Measurements from ENCODE around the gene RNF34. TPM values are rescaled to one million over a fixed set of nuclear protein-coding genes. Genes with fewer than 3 reads are reported as not detected.

RNF34 gene
- total RNA-seq, 2 experiments from 2014 or later: 60.6 to 63.1 TPM

DNA sequence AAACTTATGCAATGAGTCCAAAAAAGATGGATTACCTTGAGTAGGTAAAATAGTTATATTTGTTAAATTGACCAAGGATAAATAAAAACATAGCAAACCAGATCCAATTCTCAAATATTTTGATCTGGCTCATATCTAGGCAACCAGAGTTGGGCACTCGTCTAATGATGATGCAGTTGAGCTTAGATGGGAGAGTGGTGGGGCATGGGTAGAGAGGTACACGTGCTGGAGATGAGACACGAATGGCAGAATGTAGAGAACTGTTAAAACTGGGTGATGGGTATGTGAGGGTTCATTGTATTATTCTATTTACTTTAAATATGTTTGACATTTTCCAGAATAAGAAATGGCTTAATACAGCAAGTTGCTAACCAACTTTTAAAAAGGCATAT is 7.6 kb upstream of the RNF34 start:
- ATAC-seq (ENCODE audit: poor library complexity) (no peak), DNase-seq (no peak)
- Histone ChIP-seq H3K4me1 (ENCODE audit: insufficient read depth, low read length) (peaks cover 7% of the 10 kb centered on the region), H3K36me3 (ENCODE audit: insufficient read depth, low read length) (no peaks in the 10 kb centered on the region), H3K4me3 (ENCODE audit: low read length) (no peak overlapping the region), H3K27ac (ENCODE audit: low read depth in 1 of 2, low read length in 2 of 2) (no peak overlapping the region), H3K9me3 (ENCODE audit: control insufficient read depth in 1 of 2, insufficient read depth in 1 of 2, low read length in 2 of 2) (no peaks in the 10 kb centered on the region), H3K27me3 (ENCODE audit: control insufficient read depth in 1 of 2, insufficient read depth in 2 of 2, low read length in 2 of 2) (no peaks in the 10 kb centered on the region)
- Mint-ChIP-seq H3K4me1 (ENCODE audit: low read depth) (peaks cover 10% of the 10 kb centered on the region), H3K9me3 (no peaks in the 10 kb centered on the region), H3K4me3 (no peak overlapping the region), H3K27me3 (no peaks in the 10 kb centered on the region), H3K27ac (no peak overlapping the region), H3K36me3 (ENCODE audit: low read depth) (no peaks in the 10 kb centered on the region)
- TF ChIP-seq, protein P1, sequence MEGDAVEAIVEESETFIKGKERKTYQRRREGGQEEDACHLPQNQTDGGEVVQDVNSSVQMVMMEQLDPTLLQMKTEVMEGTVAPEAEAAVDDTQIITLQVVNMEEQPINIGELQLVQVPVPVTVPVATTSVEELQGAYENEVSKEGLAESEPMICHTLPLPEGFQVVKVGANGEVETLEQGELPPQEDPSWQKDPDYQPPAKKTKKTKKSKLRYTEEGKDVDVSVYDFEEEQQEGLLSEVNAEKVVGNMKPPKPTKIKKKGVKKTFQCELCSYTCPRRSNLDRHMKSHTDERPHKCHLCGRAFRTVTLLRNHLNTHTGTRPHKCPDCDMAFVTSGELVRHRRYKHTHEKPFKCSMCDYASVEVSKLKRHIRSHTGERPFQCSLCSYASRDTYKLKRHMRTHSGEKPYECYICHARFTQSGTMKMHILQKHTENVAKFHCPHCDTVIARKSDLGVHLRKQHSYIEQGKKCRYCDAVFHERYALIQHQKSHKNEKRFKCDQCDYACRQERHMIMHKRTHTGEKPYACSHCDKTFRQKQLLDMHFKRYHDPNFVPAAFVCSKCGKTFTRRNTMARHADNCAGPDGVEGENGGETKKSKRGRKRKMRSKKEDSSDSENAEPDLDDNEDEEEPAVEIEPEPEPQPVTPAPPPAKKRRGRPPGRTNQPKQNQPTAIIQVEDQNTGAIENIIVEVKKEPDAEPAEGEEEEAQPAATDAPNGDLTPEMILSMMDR (IDR thresholded peaks at IDR 0.05): no peak
- ChIA-PET CTCF (interaction anchor here (0.7 kb wide), 1 partner anchor 51 kb away, joined by 3 read pairs; no protein-coding TSS in a partner anchor), POLR2A (interaction anchor here (2.5 kb wide), 1 partner anchor 8 kb away, joined by 18 read pairs; the partner anchor contains the start of gene RNF34)
- intact Hi-C loops (cut with DNase I, micrococcal nuclease): no loop called here

GRCh38 chr12:121397521-121397920 is 2.4 kb upstream of the RNF34 start:
- POLR2A ChIA-PET: no interaction called here

DNA sequence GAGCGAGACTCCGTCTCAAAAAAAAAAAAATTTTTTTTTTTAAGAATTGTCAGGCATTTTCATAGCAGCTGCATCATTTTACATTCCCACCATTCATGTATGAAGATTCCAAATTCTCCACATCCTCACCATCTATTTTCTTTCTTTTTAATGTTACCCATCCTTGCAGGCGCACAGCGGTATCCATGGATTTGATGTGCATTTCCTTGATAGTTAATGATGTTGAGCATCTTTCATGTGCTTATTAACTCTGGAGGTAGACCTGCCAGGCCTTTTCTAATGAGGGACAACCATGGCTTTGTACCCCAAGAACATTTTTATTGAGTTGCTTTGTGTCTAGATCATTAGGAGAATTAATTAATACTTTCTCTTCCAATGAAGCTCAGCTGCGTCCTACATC is 1.6 kb upstream of the RNF34 start:
- no peak for ATAC-seq (ENCODE audit: poor library complexity)

More at GRCh38 chr12:121397521-121397920, 2.4 kb upstream of the RNF34 start:
- Histone ChIP-seq H3K4me1 (ENCODE audit: insufficient read depth, low read length) (peaks cover 15% of the 10 kb centered on the region), H3K36me3 (ENCODE audit: insufficient read depth, low read length) (no peaks in the 10 kb centered on the region), H3K27ac (ENCODE audit: low read depth in 1 of 2, low read length in 2 of 2) (no peak overlapping the region), H3K4me3 (ENCODE audit: low read length) (no peak overlapping the region), H3K27me3 (ENCODE audit: control insufficient read depth in 1 of 2, insufficient read depth in 2 of 2, low read length in 2 of 2) (no peaks in the 10 kb centered on the region), H3K9me3 (ENCODE audit: control insufficient read depth in 1 of 2, insufficient read depth in 1 of 2, low read length in 2 of 2) (no peaks in the 10 kb centered on the region)
- TF ChIP-seq, protein P1 (IDR thresholded peaks at IDR 0.05): no peak
- ATAC-seq (ENCODE audit: poor library complexity) (no peak), DNase-seq (no peak)
- Mint-ChIP-seq H3K4me1 (ENCODE audit: low read depth) (peaks cover 35% of the 10 kb centered on the region), H3K36me3 (ENCODE audit: low read depth) (peaks cover 15% of the 10 kb centered on the region), H3K4me3 (no peak overlapping the region), H3K27me3 (no peaks in the 10 kb centered on the region), H3K27ac (no peak overlapping the region), H3K9me3 (no peaks in the 10 kb centered on the region)
- CTCF ChIA-PET: no interaction called here
- intact Hi-C loops (cut with DNase I, micrococcal nuclease): no loop called here

More for the DNA sequence above, 1.6 kb upstream of the RNF34 start:
- H3K9me3 ChIP-seq (ENCODE audit: control insufficient read depth in 1 of 2, insufficient read depth in 1 of 2, low read length in 2 of 2): no peaks in the 10 kb centered on the region
- CTCF ChIA-PET: no interaction called here
- H3K27ac ChIP-seq (ENCODE audit: low read depth in 1 of 2, low read length in 2 of 2): no peak overlapping the region
- intact Hi-C loops (cut with DNase I, micrococcal nuclease): no loop called here
- POLR2A ChIA-PET: interaction anchor here (4.2 kb wide), 1 partner anchor 47 kb away, joined by 52 read pairs; the partner anchor contains the start of gene ANAPC5
- Mint-ChIP-seq H3K36me3 (ENCODE audit: low read depth) (peaks cover 15% of the 10 kb centered on the region), H3K27ac (peak overlapping the region; percentile 93), H3K9me3 (no peaks in the 10 kb centered on the region), H3K4me1 (ENCODE audit: low read depth) (peaks cover 41% of the 10 kb centered on the region), H3K27me3 (no peaks in the 10 kb centered on the region), H3K4me3 (peak overlapping the region; percentile 83)
- H3K27me3 ChIP-seq (ENCODE audit: control insufficient read depth in 1 of 2, insufficient read depth in 2 of 2, low read length in 2 of 2): no peaks in the 10 kb centered on the region
- TF ChIP-seq, protein P1 (IDR thresholded peaks at IDR 0.05): no peak
- H3K4me3 ChIP-seq (ENCODE audit: low read length): no peak overlapping the region
- H3K36me3 ChIP-seq (ENCODE audit: insufficient read depth, low read length): no peaks in the 10 kb centered on the region
- peaks cover 18% of the 10 kb centered on the region for H3K4me1 ChIP-seq (ENCODE audit: insufficient read depth, low read length)
- no peak for DNase-seq

Data from CD4-positive, alpha-beta T cell (primary cell).